Measurements from ENCODE around the gene ADRA2C. TPM values are rescaled to one million over a fixed set of nuclear protein-coding genes. Genes with fewer than 3 reads are reported as not detected.

The ADRA2C gene
- total and polyA plus RNA-seq, 2 donors, result 0.33 to 4.4 TPM

DNA sequence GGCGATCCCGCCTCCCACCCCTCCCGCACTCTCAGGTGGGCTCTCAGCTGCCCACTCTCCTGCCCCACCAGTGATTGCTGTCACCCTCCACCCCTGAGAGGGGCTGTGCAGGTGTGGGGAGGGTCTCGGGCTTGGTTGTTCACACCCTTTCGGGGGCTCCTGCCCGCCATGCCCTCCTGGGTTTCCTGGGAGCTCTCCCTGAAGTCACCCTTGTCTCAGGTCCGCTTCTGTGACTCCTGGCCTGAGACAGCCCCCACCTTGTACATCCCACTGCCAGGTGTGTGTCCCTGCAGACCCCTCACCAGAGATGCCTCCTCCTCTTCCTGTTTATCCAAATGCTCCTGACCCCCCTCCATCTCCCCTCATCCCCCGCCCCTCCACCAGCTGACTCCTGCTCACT is 37.8 kb downstream of the ADRA2C start:
- Histone ChIP-seq H3K27ac (ENCODE audit: low read depth in 1 of 2, low read length in 1 of 2) (no peak overlapping the region), H3K9me3 (ENCODE audit: control insufficient read depth in 2 of 2, insufficient read depth in 1 of 2, low read length in 1 of 2) (peaks cover 0 to 1% of the 10 kb centered on the region in 2 donors), H3K36me3 (ENCODE audit: control insufficient read depth in 2 of 2, insufficient read depth in 2 of 2, low read length in 1 of 2) (no peaks in the 10 kb centered on the region), H3K27me3 (ENCODE audit: control insufficient read depth in 2 of 2, insufficient read depth in 1 of 2, low read length in 1 of 2) (no peaks in the 10 kb centered on the region), H3K4me1 (ENCODE audit: control insufficient read depth in 2 of 2, insufficient read depth in 2 of 2, low read length in 2 of 2) (no peaks in the 10 kb centered on the region), H3K4me3 (ENCODE audit: low read length in 2 of 2) (no peak overlapping the region)
- no peak for DNase-seq (ENCODE audit: low read depth in 6 of 9, low spot score in 9 of 9)
- WGBS, result 95% methylated on average over 8 of the region's 8 CpGs

- Histone ChIP-seq H3K4me3 (ENCODE audit: low read length in 2 of 2) (no peak overlapping the region), H3K27me3 (ENCODE audit: control insufficient read depth in 2 of 2, insufficient read depth in 1 of 2, low read length in 1 of 2) (no peaks in the 10 kb centered on the region), H3K27ac (ENCODE audit: low read depth in 1 of 2, low read length in 1 of 2) (no peak overlapping the region), H3K4me1 (ENCODE audit: control insufficient read depth in 2 of 2, insufficient read depth in 2 of 2, low read length in 2 of 2) (no peaks in the 10 kb centered on the region), H3K9me3 (ENCODE audit: control insufficient read depth in 2 of 2, insufficient read depth in 1 of 2, low read length in 1 of 2) (peaks cover 0 to 1% of the 10 kb centered on the region in 2 donors), H3K36me3 (ENCODE audit: control insufficient read depth in 2 of 2, insufficient read depth in 2 of 2, low read length in 1 of 2) (no peaks in the 10 kb centered on the region)
- no peak for DNase-seq (ENCODE audit: low read depth in 6 of 9, low spot score in 9 of 9)
- WGBS, result 90% methylated on average over 8 of the region's 8 CpGs
Measured at GRCh38 chr4:3805026-3805425, 38.8 kb downstream of the ADRA2C start.

GRCh38 chr4:3805731-3806130 is 39.5 kb downstream of the ADRA2C start:
- 96% methylated on average over 11 of the region's 11 CpGs for WGBS
- H3K36me3 ChIP-seq (ENCODE audit: control insufficient read depth in 2 of 2, insufficient read depth in 2 of 2, low read length in 1 of 2), result no peaks in the 10 kb centered on the region
- peaks cover 0 to 1% of the 10 kb centered on the region in 2 donors for H3K9me3 ChIP-seq (ENCODE audit: control insufficient read depth in 2 of 2, insufficient read depth in 1 of 2, low read length in 1 of 2)
- H3K4me3 ChIP-seq (ENCODE audit: low read length in 2 of 2), result no peak overlapping the region
- no peak for DNase-seq (ENCODE audit: low read depth in 6 of 9, low spot score in 9 of 9)
- no peaks in the 10 kb centered on the region for H3K4me1 ChIP-seq (ENCODE audit: control insufficient read depth in 2 of 2, insufficient read depth in 2 of 2, low read length in 2 of 2)
- no peak overlapping the region for H3K27ac ChIP-seq (ENCODE audit: low read depth in 1 of 2, low read length in 1 of 2)
- no peaks in the 10 kb centered on the region for H3K27me3 ChIP-seq (ENCODE audit: control insufficient read depth in 2 of 2, insufficient read depth in 1 of 2, low read length in 1 of 2)

DNA sequence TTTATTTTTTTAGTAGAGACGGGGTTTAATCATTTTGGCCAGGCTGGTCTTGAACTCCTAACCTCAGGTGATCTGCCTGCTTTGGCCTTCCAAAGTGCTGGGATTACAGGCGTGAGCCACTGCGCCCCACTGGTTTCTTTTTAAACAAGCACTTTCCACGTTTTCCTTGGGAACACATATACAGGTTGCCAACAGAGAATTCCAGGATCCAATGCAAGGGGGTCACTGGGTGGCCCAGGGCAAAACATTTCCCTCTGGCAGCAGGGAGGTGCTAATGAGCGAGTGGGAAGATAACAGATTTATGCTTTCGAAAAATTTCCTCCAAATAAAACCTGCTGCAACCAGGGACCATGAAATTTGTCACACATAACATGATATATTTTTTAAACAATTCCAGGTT is 41.1 kb downstream of the ADRA2C start:
- no peak overlapping the region for H3K27ac ChIP-seq (ENCODE audit: low read depth in 1 of 2, low read length in 1 of 2)
- H3K9me3 ChIP-seq (ENCODE audit: control insufficient read depth in 2 of 2, insufficient read depth in 1 of 2, low read length in 1 of 2), result no peaks in the 10 kb centered on the region
- H3K4me3 ChIP-seq (ENCODE audit: low read length in 2 of 2), result no peak overlapping the region
- H3K36me3 ChIP-seq (ENCODE audit: control insufficient read depth in 2 of 2, insufficient read depth in 2 of 2, low read length in 1 of 2), result no peaks in the 10 kb centered on the region
- no peak for DNase-seq (ENCODE audit: low read depth in 6 of 9, low spot score in 9 of 9)
- WGBS, result 67% methylated on average over 6 of the region's 6 CpGs
- no peaks in the 10 kb centered on the region for H3K4me1 ChIP-seq (ENCODE audit: control insufficient read depth in 2 of 2, insufficient read depth in 2 of 2, low read length in 2 of 2)
- H3K27me3 ChIP-seq (ENCODE audit: control insufficient read depth in 2 of 2, insufficient read depth in 1 of 2, low read length in 1 of 2), result no peaks in the 10 kb centered on the region

- DNase-seq (ENCODE audit: low read depth in 6 of 9, low spot score in 9 of 9), result no peak
- Histone ChIP-seq H3K4me3 (ENCODE audit: low read length in 2 of 2) (no peak overlapping the region), H3K9me3 (ENCODE audit: control insufficient read depth in 2 of 2, insufficient read depth in 1 of 2, low read length in 1 of 2) (no peaks in the 10 kb centered on the region), H3K4me1 (ENCODE audit: control insufficient read depth in 2 of 2, insufficient read depth in 2 of 2, low read length in 2 of 2) (no peaks in the 10 kb centered on the region), H3K36me3 (ENCODE audit: control insufficient read depth in 2 of 2, insufficient read depth in 2 of 2, low read length in 1 of 2) (no peaks in the 10 kb centered on the region), H3K27me3 (ENCODE audit: control insufficient read depth in 2 of 2, insufficient read depth in 1 of 2, low read length in 1 of 2) (no peaks in the 10 kb centered on the region), H3K27ac (ENCODE audit: low read depth in 1 of 2, low read length in 1 of 2) (no peak overlapping the region)
- 33% methylated on average over 14 of the region's 14 CpGs for WGBS
Measured at GRCh38 chr4:3807822-3808496, 41.8 kb downstream of the ADRA2C start.

GRCh38 chr4:3808597-3808996 is 42.4 kb downstream of the ADRA2C start:
- Histone ChIP-seq H3K27ac (ENCODE audit: low read depth in 1 of 2, low read length in 1 of 2) (no peak overlapping the region), H3K9me3 (ENCODE audit: control insufficient read depth in 2 of 2, insufficient read depth in 1 of 2, low read length in 1 of 2) (no peaks in the 10 kb centered on the region), H3K4me1 (ENCODE audit: control insufficient read depth in 2 of 2, insufficient read depth in 2 of 2, low read length in 2 of 2) (no peaks in the 10 kb centered on the region), H3K27me3 (ENCODE audit: control insufficient read depth in 2 of 2, insufficient read depth in 1 of 2, low read length in 1 of 2) (no peaks in the 10 kb centered on the region), H3K36me3 (ENCODE audit: control insufficient read depth in 2 of 2, insufficient read depth in 2 of 2, low read length in 1 of 2) (no peaks in the 10 kb centered on the region), H3K4me3 (ENCODE audit: low read length in 2 of 2) (no peak overlapping the region)
- 68% methylated on average over 5 of the region's 5 CpGs for WGBS
- DNase-seq (ENCODE audit: low read depth in 6 of 9, low spot score in 9 of 9), result no peak

GRCh38 chr4:3809028-3809427 is 42.8 kb downstream of the ADRA2C start:
- DNase-seq (ENCODE audit: low read depth in 6 of 9, low spot score in 9 of 9), result no peak
- Histone ChIP-seq H3K4me1 (ENCODE audit: control insufficient read depth in 2 of 2, insufficient read depth in 2 of 2, low read length in 2 of 2) (no peaks in the 10 kb centered on the region), H3K9me3 (ENCODE audit: control insufficient read depth in 2 of 2, insufficient read depth in 1 of 2, low read length in 1 of 2) (no peaks in the 10 kb centered on the region), H3K4me3 (ENCODE audit: low read length in 2 of 2) (no peak overlapping the region), H3K27me3 (ENCODE audit: control insufficient read depth in 2 of 2, insufficient read depth in 1 of 2, low read length in 1 of 2) (no peaks in the 10 kb centered on the region), H3K27ac (ENCODE audit: low read depth in 1 of 2, low read length in 1 of 2) (no peak overlapping the region), H3K36me3 (ENCODE audit: control insufficient read depth in 2 of 2, insufficient read depth in 2 of 2, low read length in 1 of 2) (no peaks in the 10 kb centered on the region)
- 94% methylated on average over 29 of the region's 29 CpGs for WGBS

DNA sequence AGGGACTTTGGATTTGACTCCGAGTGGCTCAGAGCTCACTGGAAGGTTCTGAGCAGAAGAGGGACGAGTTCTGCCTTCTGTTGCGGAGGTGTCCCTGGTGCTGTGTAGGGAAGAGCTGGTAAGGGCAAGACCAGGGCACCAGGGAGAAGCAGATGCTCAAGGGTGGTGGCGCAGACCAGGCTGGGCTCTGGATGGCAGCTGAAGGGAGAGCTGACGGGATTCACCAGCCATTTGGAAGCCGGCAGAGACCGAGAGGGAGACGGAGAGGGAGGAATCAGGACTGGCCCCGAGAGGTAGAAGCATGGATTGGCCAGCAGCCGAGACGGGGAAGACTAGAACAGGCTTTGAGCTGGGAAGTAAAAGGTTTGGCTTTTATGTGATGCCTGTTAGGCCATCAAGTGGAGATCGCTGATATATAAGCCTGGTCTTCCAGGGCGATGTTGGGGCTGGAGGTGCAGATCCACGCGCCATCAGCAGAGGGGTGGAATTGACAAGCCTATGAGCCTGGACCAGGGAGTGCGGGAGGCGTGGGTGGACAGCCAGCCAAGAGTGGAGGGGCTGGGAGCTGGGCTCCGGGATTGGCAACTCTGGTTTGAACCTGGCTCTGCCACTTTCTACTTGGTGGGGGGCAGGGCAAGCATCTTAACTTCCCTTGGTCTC is 43.4 kb downstream of the ADRA2C start:
- DNase-seq (ENCODE audit: low read depth in 6 of 9, low spot score in 9 of 9), result no peak
- Histone ChIP-seq H3K27me3 (ENCODE audit: control insufficient read depth in 2 of 2, insufficient read depth in 1 of 2, low read length in 1 of 2) (no peaks in the 10 kb centered on the region), H3K36me3 (ENCODE audit: control insufficient read depth in 2 of 2, insufficient read depth in 2 of 2, low read length in 1 of 2) (no peaks in the 10 kb centered on the region), H3K27ac (ENCODE audit: low read depth in 1 of 2, low read length in 1 of 2) (no peak overlapping the region), H3K4me3 (ENCODE audit: low read length in 2 of 2) (no peak overlapping the region), H3K9me3 (ENCODE audit: control insufficient read depth in 2 of 2, insufficient read depth in 1 of 2, low read length in 1 of 2) (no peaks in the 10 kb centered on the region), H3K4me1 (ENCODE audit: control insufficient read depth in 2 of 2, insufficient read depth in 2 of 2, low read length in 2 of 2) (no peaks in the 10 kb centered on the region)
- WGBS, result 84% methylated on average over 18 of the region's 18 CpGs

GRCh38 chr4:3810111-3810680 is 44.0 kb downstream of the ADRA2C start:
- 85% methylated on average over 15 of the region's 15 CpGs for WGBS
- H3K36me3 ChIP-seq (ENCODE audit: control insufficient read depth in 2 of 2, insufficient read depth in 2 of 2, low read length in 1 of 2), result no peaks in the 10 kb centered on the region
- no peaks in the 10 kb centered on the region for H3K4me1 ChIP-seq (ENCODE audit: control insufficient read depth in 2 of 2, insufficient read depth in 2 of 2, low read length in 2 of 2)
- no peaks in the 10 kb centered on the region for H3K27me3 ChIP-seq (ENCODE audit: control insufficient read depth in 2 of 2, insufficient read depth in 1 of 2, low read length in 1 of 2)
- H3K4me3 ChIP-seq (ENCODE audit: low read length in 2 of 2), result no peak overlapping the region
- no peak overlapping the region for H3K27ac ChIP-seq (ENCODE audit: low read depth in 1 of 2, low read length in 1 of 2)
- no peak for DNase-seq (ENCODE audit: low read depth in 6 of 9, low spot score in 9 of 9)
- no peaks in the 10 kb centered on the region for H3K9me3 ChIP-seq (ENCODE audit: control insufficient read depth in 2 of 2, insufficient read depth in 1 of 2, low read length in 1 of 2)
